GM12873 (cell line): Measurements from ENCODE around the gene CNNM3.

Source experiments
- TF ChIP-seq, protein P1 (sequence below): IDR thresholded peaks from 2 replicates; pipeline ENCODE4 v1.5.1; 2012; ENCODE audit warnings: low read depth, mild to moderate bottlenecking, moderate library complexity, low read length, control low read depth; ENCODE audit not compliant: insufficient read depth; ENCODE audit errors: missing control alignments

Gene CNNM3

DNA sequence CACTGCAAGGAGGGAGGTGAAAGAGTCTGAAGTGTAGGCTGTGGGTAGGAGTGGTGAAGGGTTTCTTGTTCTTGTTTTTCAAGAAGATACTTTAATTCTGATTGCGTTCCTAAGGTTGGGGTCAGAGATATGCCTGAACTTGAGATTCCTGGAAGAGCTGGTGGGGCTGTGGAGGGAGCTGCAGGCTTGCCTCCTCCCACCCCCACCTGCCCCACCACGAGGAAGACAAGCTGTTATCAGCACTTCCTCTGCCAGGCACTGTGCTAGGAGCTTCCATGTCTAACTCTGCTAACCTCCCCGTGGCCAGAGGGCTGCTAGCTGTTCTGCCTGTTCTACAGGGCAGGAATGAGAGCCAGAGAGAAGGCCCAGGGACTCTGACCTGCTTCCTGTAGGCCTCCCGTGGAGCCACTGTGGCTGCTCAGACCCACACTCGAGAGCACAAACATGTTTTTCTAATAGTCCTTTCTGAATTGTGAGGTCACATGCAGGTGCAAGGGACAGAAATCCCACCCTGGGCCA lies 14.0 kb downstream of the CNNM3 start:
- TF ChIP-seq, protein P1, sequence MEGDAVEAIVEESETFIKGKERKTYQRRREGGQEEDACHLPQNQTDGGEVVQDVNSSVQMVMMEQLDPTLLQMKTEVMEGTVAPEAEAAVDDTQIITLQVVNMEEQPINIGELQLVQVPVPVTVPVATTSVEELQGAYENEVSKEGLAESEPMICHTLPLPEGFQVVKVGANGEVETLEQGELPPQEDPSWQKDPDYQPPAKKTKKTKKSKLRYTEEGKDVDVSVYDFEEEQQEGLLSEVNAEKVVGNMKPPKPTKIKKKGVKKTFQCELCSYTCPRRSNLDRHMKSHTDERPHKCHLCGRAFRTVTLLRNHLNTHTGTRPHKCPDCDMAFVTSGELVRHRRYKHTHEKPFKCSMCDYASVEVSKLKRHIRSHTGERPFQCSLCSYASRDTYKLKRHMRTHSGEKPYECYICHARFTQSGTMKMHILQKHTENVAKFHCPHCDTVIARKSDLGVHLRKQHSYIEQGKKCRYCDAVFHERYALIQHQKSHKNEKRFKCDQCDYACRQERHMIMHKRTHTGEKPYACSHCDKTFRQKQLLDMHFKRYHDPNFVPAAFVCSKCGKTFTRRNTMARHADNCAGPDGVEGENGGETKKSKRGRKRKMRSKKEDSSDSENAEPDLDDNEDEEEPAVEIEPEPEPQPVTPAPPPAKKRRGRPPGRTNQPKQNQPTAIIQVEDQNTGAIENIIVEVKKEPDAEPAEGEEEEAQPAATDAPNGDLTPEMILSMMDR, result no peak

DNA sequence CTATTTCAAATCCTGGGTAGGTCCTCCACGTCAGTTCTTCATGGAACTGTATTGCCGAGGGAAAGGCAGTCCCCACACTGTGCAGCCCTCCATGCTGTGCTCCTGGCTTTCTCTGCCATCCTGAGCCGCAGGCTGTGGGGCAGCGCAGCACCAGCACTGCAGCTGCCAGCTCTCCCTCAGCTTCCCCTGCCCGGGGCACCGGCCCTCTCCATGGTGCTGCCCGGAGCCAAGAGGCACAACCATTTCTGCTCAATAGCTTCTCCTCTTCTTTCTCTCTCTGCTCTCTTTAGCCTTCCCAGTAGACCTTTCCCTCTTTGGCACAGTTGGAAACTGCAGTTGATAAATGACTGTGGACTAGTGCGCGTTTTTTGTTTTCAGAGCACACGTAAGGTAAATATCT lies 15.6 kb downstream of the CNNM3 start:
- TF ChIP-seq, protein P1, result no peak

DNA sequence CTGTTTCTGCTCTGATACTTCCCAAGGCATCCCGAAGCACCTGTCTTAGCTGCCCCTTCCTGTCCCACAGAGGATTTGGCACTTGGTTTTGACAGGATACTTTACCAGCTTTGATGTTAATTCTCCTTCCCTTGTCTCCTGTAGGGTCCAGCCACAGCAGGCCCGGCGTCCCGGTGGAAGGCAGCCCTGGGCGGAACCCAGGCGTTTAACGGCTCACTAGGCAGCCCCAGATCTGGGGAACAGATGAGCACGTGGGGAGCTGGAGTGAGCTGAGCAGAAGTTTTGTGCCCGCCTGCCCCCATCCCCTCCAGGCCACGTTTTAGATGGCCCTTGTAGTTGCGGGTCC lies 16.3 kb downstream of the CNNM3 start:
- TF ChIP-seq, protein P1, result no peak

DNA sequence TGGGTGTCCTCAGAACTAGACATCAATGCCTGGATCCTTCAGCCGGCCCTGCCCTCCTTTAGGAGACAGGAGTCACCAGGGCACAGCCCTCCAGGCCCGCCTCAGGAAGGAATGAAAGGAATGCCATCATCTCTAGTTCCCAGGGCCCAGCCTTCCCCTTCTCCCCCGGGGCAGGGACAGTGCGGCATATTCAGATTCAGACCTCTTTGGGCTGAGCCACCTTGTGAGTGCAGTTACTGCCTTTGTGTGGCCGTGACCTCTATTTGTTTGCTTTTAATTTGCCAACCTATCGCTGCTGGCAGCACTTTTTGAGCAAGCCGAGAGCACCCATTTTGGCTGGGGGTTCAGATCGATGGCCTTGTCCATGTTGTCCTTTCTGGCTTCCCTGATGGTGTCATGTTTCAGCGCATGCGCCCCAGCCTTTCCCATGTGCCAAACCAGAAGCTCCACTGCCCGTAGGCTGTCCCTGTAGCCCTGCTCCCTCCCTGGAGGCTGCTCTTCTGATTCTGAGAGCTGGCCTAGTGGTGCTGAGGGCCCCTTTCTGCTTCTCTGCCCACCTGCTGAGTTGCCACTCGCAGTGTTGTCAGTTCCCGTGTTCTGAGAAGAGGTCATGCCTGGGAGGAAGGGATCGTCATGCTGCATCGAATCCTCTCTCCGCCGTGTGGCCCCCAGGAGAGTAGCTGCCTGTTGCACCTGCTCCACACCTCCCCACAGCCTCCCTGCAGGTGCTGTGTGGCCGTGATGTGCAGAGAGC lies 16.9 kb downstream of the CNNM3 start:
- TF ChIP-seq, protein P1, result no peak

DNA sequence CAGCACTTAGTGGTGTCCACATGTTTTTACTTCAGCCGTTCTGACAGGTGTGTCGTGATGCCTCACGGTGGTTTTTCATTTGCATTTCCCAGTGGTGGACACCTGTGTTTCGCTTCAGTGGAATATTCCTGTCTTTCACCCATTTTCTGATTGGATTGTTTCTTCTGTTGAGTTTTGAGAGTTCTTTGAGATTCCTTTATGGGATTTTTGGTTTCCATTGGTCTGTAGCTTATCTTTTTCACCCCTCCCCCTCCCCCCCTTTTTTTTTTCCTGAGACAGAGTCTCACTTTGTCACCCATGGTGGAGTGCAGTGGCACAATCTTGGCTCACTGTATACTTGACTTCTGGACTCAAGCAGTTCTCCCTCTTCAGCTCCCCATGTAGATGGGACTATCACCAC lies 19.8 kb downstream of the CNNM3 start:
- TF ChIP-seq, protein P1, result no peak

DNA sequence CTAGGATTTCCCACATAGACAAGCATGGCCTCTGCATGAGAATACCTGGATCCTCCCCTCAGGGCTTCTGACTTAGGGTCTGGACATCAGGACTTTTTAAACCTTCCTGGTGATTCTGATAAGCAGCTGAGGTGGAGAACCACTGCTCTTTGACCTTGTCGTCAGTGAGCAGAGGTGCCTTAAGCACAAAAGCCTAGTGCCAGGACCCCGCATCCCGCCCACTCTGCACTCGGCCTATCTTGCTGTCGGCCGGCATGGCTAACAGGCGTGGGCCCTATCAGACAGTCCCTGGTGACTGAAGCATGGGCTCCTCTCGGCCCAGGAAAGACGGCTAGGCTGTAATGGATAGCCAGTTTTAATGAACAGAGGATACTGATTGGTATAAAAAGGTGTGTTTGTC lies 21.5 kb downstream of the CNNM3 start:
- TF ChIP-seq, protein P1, result no peak

DNA sequence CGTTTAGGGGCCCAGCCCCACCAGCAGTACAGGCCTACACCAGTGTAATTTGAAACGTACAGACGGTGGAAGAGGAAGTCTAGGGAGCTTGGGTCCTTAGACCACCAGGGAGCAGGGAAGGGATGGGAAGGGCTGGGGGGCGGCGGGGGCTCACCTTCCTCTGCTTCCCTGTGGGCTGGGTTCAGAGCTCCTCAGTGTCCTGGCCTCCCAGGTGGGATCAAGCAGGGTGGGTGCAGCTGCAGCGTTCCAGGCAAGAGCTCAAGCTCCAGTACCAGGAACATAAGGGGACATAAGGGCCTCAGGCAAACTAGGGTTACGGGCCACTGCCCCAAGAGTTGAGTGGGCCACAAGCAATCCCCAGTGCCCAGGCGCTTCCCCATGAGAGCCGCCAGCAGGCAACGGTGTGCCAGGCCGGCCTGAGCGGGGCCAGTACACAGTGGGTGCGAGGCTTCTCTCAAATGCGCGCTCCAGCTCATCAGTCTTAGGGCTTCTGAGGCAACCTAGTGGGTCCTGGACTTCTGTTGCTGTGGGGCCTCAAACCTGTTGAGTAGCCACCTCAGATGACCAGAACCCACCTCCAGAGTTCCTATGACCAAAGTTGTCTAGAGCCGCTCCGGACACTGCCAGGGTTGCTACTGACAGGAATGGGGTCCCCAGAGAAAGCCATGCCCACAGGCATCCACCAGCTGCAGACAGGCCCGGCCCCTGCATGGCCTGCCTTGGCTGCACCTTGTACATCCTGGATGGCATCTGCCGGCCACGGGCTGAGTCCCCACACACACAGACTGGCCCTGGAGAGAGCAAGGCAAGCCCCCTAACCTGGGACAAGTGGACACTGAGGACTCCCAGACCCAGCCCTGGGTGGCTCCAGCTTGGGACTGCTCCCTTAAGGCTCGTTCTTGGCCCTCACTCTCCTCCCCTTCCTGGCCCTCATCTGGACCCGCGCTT lies 22.6 kb downstream of the CNNM3 start:
- TF ChIP-seq, protein P1, result no peak
